Measurements from ENCODE around the gene HTT.

The HTT gene

DNA sequence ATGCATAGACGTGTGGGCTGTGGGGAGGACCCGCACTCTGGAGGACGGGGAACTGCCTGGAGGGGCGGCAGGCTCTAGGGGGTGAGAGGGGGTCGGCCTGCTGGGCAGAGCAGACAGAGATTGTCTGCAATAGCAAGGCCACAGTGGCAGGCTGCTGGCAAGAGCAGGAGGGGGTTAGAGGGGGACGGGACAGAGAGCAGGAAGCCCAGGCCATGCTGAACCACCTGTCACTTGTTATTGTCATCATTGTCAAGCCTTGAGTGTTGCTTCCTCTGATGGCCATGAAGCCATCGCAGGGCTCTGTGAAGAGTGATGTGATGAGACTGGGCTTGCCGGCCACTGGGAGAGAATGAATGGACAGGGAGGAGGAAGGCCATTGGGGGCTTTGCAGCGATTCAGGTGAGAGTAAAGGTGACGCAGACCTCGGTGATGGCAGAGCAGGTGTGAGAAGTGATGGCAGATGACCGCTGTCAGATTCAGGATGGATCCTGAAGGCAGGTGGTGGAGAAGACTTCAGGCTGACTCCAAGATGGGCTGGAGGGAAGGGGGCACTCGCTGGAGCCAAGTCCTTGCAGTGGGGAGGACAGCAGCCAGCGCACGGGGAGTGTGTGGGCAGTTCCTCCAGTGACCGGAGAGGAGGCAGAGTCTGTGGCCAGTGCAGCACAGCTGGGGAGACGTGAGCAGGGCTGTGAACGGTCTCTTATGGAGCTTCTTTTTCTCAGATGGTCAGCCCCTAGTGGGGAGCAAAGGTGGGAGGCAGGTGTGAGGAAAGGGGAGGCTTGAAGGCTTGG is 43.7 kb upstream of the HTT start:
- no peaks in the 10 kb centered on the region for H3K4me1 ChIP-seq
- H2AFZ ChIP-seq: no peak overlapping the region
- no peaks in the 10 kb centered on the region for H3K27me3 ChIP-seq (ENCODE audit: control insufficient read depth, insufficient read depth, low read length)
- TF ChIP-seq, protein P1, sequence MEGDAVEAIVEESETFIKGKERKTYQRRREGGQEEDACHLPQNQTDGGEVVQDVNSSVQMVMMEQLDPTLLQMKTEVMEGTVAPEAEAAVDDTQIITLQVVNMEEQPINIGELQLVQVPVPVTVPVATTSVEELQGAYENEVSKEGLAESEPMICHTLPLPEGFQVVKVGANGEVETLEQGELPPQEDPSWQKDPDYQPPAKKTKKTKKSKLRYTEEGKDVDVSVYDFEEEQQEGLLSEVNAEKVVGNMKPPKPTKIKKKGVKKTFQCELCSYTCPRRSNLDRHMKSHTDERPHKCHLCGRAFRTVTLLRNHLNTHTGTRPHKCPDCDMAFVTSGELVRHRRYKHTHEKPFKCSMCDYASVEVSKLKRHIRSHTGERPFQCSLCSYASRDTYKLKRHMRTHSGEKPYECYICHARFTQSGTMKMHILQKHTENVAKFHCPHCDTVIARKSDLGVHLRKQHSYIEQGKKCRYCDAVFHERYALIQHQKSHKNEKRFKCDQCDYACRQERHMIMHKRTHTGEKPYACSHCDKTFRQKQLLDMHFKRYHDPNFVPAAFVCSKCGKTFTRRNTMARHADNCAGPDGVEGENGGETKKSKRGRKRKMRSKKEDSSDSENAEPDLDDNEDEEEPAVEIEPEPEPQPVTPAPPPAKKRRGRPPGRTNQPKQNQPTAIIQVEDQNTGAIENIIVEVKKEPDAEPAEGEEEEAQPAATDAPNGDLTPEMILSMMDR (IDR thresholded peaks at IDR 0.05): no peak
- no peak overlapping the region for H3K4me3 ChIP-seq (ENCODE audit: low read depth, low read length)
- H3K4me2 ChIP-seq (ENCODE audit: low read length): no peak overlapping the region
- H3K36me3 ChIP-seq (ENCODE audit: control insufficient read depth, insufficient read depth, low read length): no peaks in the 10 kb centered on the region
- H3K9ac ChIP-seq: no peak overlapping the region
- no peaks in the 10 kb centered on the region for H3K79me2 ChIP-seq
- no peak overlapping the region for H3K27ac ChIP-seq
- H3K9me3 ChIP-seq (ENCODE audit: control insufficient read depth, low read length): no peaks in the 10 kb centered on the region

- no peak overlapping the region for H3K9ac ChIP-seq
Measured at GRCh38 chr4:3031357-3032082, 43.0 kb upstream of the HTT start.

DNA sequence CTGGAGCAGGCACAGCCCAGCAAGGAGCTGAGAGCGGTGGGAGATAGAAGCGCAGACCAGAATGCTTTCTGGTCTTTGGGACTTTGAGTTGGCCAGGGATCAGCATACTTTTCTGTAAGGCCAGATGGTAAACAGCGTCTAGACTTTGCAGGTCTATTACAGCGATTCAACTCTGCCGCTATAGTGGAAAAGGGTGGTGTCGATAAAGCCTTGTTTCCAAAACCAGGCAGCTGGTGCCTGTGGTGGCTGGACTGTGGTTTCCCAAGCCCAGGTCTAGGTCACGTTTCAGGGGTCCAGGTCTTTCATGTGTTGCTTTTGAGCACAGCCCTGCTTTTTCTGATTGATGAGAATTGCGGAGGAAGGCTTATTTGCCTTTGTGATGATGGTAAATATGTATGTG is 40.2 kb upstream of the HTT start:
- no peaks in the 10 kb centered on the region for H3K79me2 ChIP-seq
- H3K4me3 ChIP-seq (ENCODE audit: low read depth, low read length): no peak overlapping the region
- no peak overlapping the region for H3K27ac ChIP-seq
- H3K9ac ChIP-seq: no peak overlapping the region
- no peaks in the 10 kb centered on the region for H3K4me1 ChIP-seq
- H2AFZ ChIP-seq: no peak overlapping the region
- TF ChIP-seq, protein P1 (IDR thresholded peaks at IDR 0.05): no peak
- H3K27me3 ChIP-seq (ENCODE audit: control insufficient read depth, insufficient read depth, low read length): no peaks in the 10 kb centered on the region
- no peaks in the 10 kb centered on the region for H3K36me3 ChIP-seq (ENCODE audit: control insufficient read depth, insufficient read depth, low read length)
- H3K4me2 ChIP-seq (ENCODE audit: low read length): no peak overlapping the region
- H3K9me3 ChIP-seq (ENCODE audit: control insufficient read depth, low read length): no peaks in the 10 kb centered on the region

More at GRCh38 chr4:3031357-3032082, 43.0 kb upstream of the HTT start:
- H3K27me3 ChIP-seq (ENCODE audit: control insufficient read depth, insufficient read depth, low read length): no peaks in the 10 kb centered on the region
- no peak overlapping the region for H3K4me2 ChIP-seq (ENCODE audit: low read length)
- no peaks in the 10 kb centered on the region for H3K79me2 ChIP-seq
- no peak overlapping the region for H3K27ac ChIP-seq
- no peak overlapping the region for H3K4me3 ChIP-seq (ENCODE audit: low read depth, low read length)
- no peak overlapping the region for H2AFZ ChIP-seq
- H3K4me1 ChIP-seq: no peaks in the 10 kb centered on the region
- TF ChIP-seq, protein P1 (IDR thresholded peaks at IDR 0.05): no peak
- no peaks in the 10 kb centered on the region for H3K36me3 ChIP-seq (ENCODE audit: control insufficient read depth, insufficient read depth, low read length)
- H3K9me3 ChIP-seq (ENCODE audit: control insufficient read depth, low read length): no peaks in the 10 kb centered on the region

GRCh38 chr4:3035249-3035648 is 39.2 kb upstream of the HTT start:
- Histone ChIP-seq H3K9ac (no peak overlapping the region), H3K79me2 (no peaks in the 10 kb centered on the region), H3K27ac (no peak overlapping the region), H2AFZ (no peak overlapping the region), H3K4me2 (ENCODE audit: low read length) (no peak overlapping the region), H3K4me3 (ENCODE audit: low read depth, low read length) (no peak overlapping the region), H3K4me1 (no peaks in the 10 kb centered on the region), H3K36me3 (ENCODE audit: control insufficient read depth, insufficient read depth, low read length) (no peaks in the 10 kb centered on the region), H3K27me3 (ENCODE audit: control insufficient read depth, insufficient read depth, low read length) (no peaks in the 10 kb centered on the region), H3K9me3 (ENCODE audit: control insufficient read depth, low read length) (no peaks in the 10 kb centered on the region)
- TF ChIP-seq, protein P1 (IDR thresholded peaks at IDR 0.05): no peak
